Kidney (tissue), 14 donors: ENCODE measurements around the gene CYP19A1. TPM values are rescaled to one million over a fixed set of nuclear protein-coding genes. Genes with fewer than 3 reads are reported as not detected.
A peak's percentile ranks its signal among the peaks of the same experiment; 100 is the strongest.

Experiments
- DNase-seq, 5 donors: peaks; one replicate each; pipeline ENCODE4 v3.0.0-alpha.2; 2013 to 2020
- FAIRE-seq: peaks from 2 replicates; lab custom pipeline; 2012; peaks lifted over from hg19 to GRCh38; lab: Jason Lieb, UNC
- H3K27ac ChIP-seq, 2 donors: one replicate each; pipeline ENCODE4 v1.7.0; 2013; ENCODE audit warnings: low read depth in 2 of 2, low read length in 2 of 2, inconsistent platforms in 1 of 2
- H3K27me3 ChIP-seq: one replicate; pipeline ENCODE4 v1.7.1; 2013; ENCODE audit warnings: low read length, inconsistent platforms; ENCODE audit not compliant: control insufficient read depth, insufficient read depth
- H3K36me3 ChIP-seq, 3 donors: one replicate each; pipeline versions ENCODE4 v1.7.0 to v1.7.1; 2013; ENCODE audit warnings: low read length in 3 of 3, control low read depth in 1 of 3, inconsistent platforms in 1 of 3; ENCODE audit not compliant: insufficient read depth in 3 of 3, control insufficient read depth in 2 of 3
- H3K4me1 ChIP-seq, 3 donors: one replicate each; pipeline versions ENCODE4 v1.7.0 to v1.7.1; 2013; ENCODE audit warnings: low read length in 3 of 3, inconsistent platforms in 1 of 3, low read depth in 1 of 3; ENCODE audit not compliant: control insufficient read depth in 2 of 3, insufficient read depth in 2 of 3
- H3K4me3 ChIP-seq, 3 donors: one replicate each; pipeline versions ENCODE4 v1.7.0 to v1.8.1; 2013; ENCODE audit warnings: low read length in 3 of 3, control low read depth in 1 of 3, inconsistent platforms in 1 of 3
- H3K9ac ChIP-seq, 3 donors: one replicate each; pipeline versions ENCODE4 v1.7.0 to v1.7.1; 2013; ENCODE audit warnings: low read length in 3 of 3, control low read depth in 1 of 3, inconsistent platforms in 1 of 3
- H3K9me3 ChIP-seq, 3 donors: one replicate each; pipeline versions ENCODE4 v1.7.0 to v1.7.1; 2013; ENCODE audit warnings: low read length in 3 of 3, control low read depth in 1 of 3, inconsistent platforms in 1 of 3; ENCODE audit not compliant: control insufficient read depth in 2 of 3, insufficient read depth in 1 of 3
- CTCF ChIP-seq: IDR thresholded peaks from 3 replicates; pipeline ENCODE4 v1.5.1; 2012; ENCODE audit warnings: mild to moderate bottlenecking, moderate library complexity, borderline replicate concordance; ENCODE audit not compliant: insufficient read depth; ENCODE audit errors: extremely low read depth
- intact Hi-C: fragments of 100-400 bp; cut with DNase I; formaldehyde crosslinking; loops from one replicate; pipeline ENCODE4 v1.11.1; 2022
- polyA plus RNA-seq: library from polyadenylated mRNA; stranded (reverse); fragments of 350-450 nt; fragmentation: Illumina TruSeq; extraction: RNeasy Lipid Tissue Mini Kit (QIAGEN cat#74804); gene quantifications from one replicate; pipeline ENCODE4 v1.2.3, GENCODE V29; 2014; ENCODE audit warnings: low read depth, low replicate concordance; ENCODE audit not compliant: insufficient read depth
- total RNA-seq: library from RNA; stranded (reverse); fragmentation: NEBNext Ultra II Directional; extraction: Animal tissue kit (Norgen Biotek cat#: 25700); gene quantifications from one replicate; pipeline ENCODE4 v1.2.1, GENCODE V29; 2021
- donor health status: control.
- donor health status: control.
- donor health status: control.
- donor health status: control.
- donor health status: control.
- donor health status: DM: yes; HTN: yes; CAD: no.
- donor health status: Normal renal cell carcinoma (clear cell type).

Gene CYP19A1
- total and polyA plus RNA-seq, 2 donors from 2014 or later, result 0.50 TPM; not detected in 1

- intact Hi-C loops, result no loop called here
- TF ChIP-seq CTCF, result no peak
- DNase-seq (peak in 4 of 5 donors; percentile 35 to 67 (median 39)), FAIRE-seq (no peak)
- Histone ChIP-seq H3K9me3 (no peaks in the 10 kb centered on the region), H3K27me3 (no peaks in the 10 kb centered on the region), H3K36me3 (no peaks in the 10 kb centered on the region), H3K4me1 (no peaks in the 10 kb centered on the region), H3K9ac (no peak overlapping the region), H3K4me3 (peak overlapping the region; percentile 31 to 57 (median 34)), H3K27ac (no peak overlapping the region)
These were observed 71.2 kb downstream of the CYP19A1 start for GRCh38 chr15:51267051-51267702.

- DNase-seq, result no peak
- Histone ChIP-seq H3K9ac (no peak overlapping the region), H3K4me1 (no peaks in the 10 kb centered on the region), H3K27ac (no peak overlapping the region), H3K27me3 (no peaks in the 10 kb centered on the region), H3K4me3 (peak overlapping the region; percentile 31 to 57 (median 34)), H3K9me3 (no peaks in the 10 kb centered on the region), H3K36me3 (no peaks in the 10 kb centered on the region)
- intact Hi-C loops, result no loop called here
- no peak for TF ChIP-seq CTCF
- FAIRE-seq, result no peak
These were observed 71.7 kb downstream of the CYP19A1 start for GRCh38 chr15:51266656-51267050.

- intact Hi-C loops, result no loop called here
- TF ChIP-seq CTCF, result no peak
- Histone ChIP-seq H3K4me3 (no peak overlapping the region), H3K4me1 (no peaks in the 10 kb centered on the region), H3K27me3 (no peaks in the 10 kb centered on the region), H3K27ac (no peak overlapping the region), H3K9ac (no peak overlapping the region), H3K36me3 (no peaks in the 10 kb centered on the region), H3K9me3 (peaks cover 0 to 3% (median 0%) of the 10 kb centered on the region in 3 donors)
- FAIRE-seq (no peak), DNase-seq (peak in 1 of 5 donors; percentile 45)
These were observed 73.3 kb downstream of the CYP19A1 start for GRCh38 chr15:51265037-51265555.
